ENCODE measurements around the gene WDR7. TPM values are rescaled to one million over a fixed set of nuclear protein-coding genes. Genes with fewer than 3 reads are reported as not detected.

WDR7 gene
- total and polyA plus RNA-seq, 2 of the 4 experiments (the other 2 are of a cell fraction): 3.7 to 23.3 TPM

DNA sequence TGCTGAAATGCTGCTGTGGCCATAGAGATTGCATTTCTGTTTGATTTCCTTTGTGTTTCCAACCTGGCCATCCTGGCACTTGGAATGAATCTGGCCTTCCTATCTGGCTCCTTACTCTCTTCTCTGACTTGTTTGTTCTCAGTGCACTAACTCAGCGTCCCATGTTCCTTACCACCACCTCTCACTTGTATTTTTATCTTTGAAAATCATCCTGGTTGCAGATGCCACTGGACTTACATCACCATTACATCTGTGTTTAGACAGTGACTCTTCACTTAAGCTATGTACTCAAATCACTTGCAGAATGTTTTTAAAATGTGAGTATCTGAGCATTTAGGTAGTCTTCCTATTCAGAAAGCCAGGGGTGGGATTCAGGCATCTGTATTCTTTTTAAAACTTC, 239.5 kb downstream of the WDR7 start:
- no TSS peak for BruUV-seq (replicated peaks)
- no peak overlapping the region for H3K4me3 ChIP-seq (ENCODE audit: insufficient read depth, low read depth, low read length)
- H3K56ac ChIP-seq (ENCODE audit: extremely low read depth, insufficient read depth, low read length): peak overlapping the region; percentile 39; the same call in 1 of the 2 replicates
- H3K23ac ChIP-seq (ENCODE audit: low read depth, low read length): no peak overlapping the region
- H3K9ac ChIP-seq (ENCODE audit: low read depth, low read length): no peak overlapping the region
- H3K27ac ChIP-seq (ENCODE audit: insufficient read depth, low read length): peak overlapping the region; percentile 88; the same call in 1 of the 2 replicates
- H2BK120ac ChIP-seq (ENCODE audit: low read depth, low read length): peak overlapping the region; percentile 78
- no peaks in the 10 kb centered on the region for H3K9me3 ChIP-seq (ENCODE audit: control insufficient read depth, insufficient read depth, low read length)
- H2AFZ ChIP-seq (replicated peaks; ENCODE audit: low read length, poor library complexity): no peak overlapping the region
- no peak overlapping the region for H2AK9ac ChIP-seq (replicated peaks; ENCODE audit: low read depth, low read length, poor library complexity)
- peak; percentile 61; the same call in 1 of the 2 replicates for TF ChIP-seq FOS (IDR thresholded peaks at IDR 0.05; ENCODE audit: low read depth, low read length)
- no peak for TF ChIP-seq NFE2L2 (IDR thresholded peaks at IDR 0.05; ENCODE audit: low read depth, low read length)
- peak; percentile 62 for TF ChIP-seq CEBPB (IDR thresholded peaks at IDR 0.05; ENCODE audit: low read depth, low read length)
- no peak overlapping the region for H4K91ac ChIP-seq (ENCODE audit: insufficient read depth, low read depth, low read length)
- POLR2A ChIA-PET (ENCODE audit: unreplicated experiment): no interaction called here
- no peaks in the 10 kb centered on the region for H4K20me1 ChIP-seq (ENCODE audit: insufficient read depth, low read length)
- DNase-seq: peak; percentile 96
- H3K4ac ChIP-seq (ENCODE audit: low read depth, low read length): peak overlapping the region; percentile 30
- H2BK15ac ChIP-seq (ENCODE audit: low read depth, low read length): peak overlapping the region; percentile 47; the same call in 1 of the 3 replicates
- intact Hi-C loops (cut with micrococcal nuclease) (no loop called here), dilution Hi-C loops (cut with HindIII; ENCODE audit: low sequenced_read_pairs, unreplicated experiment) (no loop called here), in situ Hi-C loops (cut with MboI; ENCODE audit: low sequenced_read_pairs) (no loop called here)
- ATAC-seq (ENCODE audit: low read depth): peak; percentile 95
- peak overlapping the region; percentile 22; the same call in 1 of the 2 replicates for H3K18ac ChIP-seq (ENCODE audit: low read depth, low read length)
- no peak overlapping the region for H2AK5ac ChIP-seq (ENCODE audit: low read depth, low read length)
- WGBS, 2 experiments (ENCODE audit: extremely low coverage in 2 of 2, insufficient read length in 1 of 2): no CpG with 5 or more reads among the region's 1 CpG
- H3K9me1 ChIP-seq (ENCODE audit: insufficient read depth, low read length): peaks cover 4% of the 10 kb centered on the region
- H3K36me3 ChIP-seq (ENCODE audit: control insufficient read depth, insufficient read depth, low read length): no peaks in the 10 kb centered on the region
- peaks cover 0 to 6% of the 10 kb centered on the region in 2 experiments; a peak in 1 of 4 replicates for H3K79me1 ChIP-seq (ENCODE audit: low read depth in 1 of 2, low read length in 2 of 2)
- CTCF ChIA-PET: no interaction called here
- 0 out of 2 replicates have a peak overlapping the region, but pooled peaks have one; percentile 8 for H3K14ac ChIP-seq (replicated peaks; ENCODE audit: low read depth, low read length)
- H4K5ac ChIP-seq (ENCODE audit: low read depth, low read length): no peak overlapping the region
- H3K4me1 ChIP-seq (ENCODE audit: control insufficient read depth, insufficient read depth, low read length): peaks cover 8% of the 10 kb centered on the region
- peak overlapping the region; percentile 41; the same call in 1 of the 2 replicates for H3K4me2 ChIP-seq (ENCODE audit: low read depth, low read length)
- no peaks in the 10 kb centered on the region for H3K27me3 ChIP-seq (ENCODE audit: control insufficient read depth, insufficient read depth, low read length)
- peak overlapping the region; percentile 92 for H2BK5ac ChIP-seq (ENCODE audit: low read depth, low read length, poor library complexity, severe bottlenecking)
- H4K8ac ChIP-seq (ENCODE audit: low read depth in 2 of 2, low read length in 2 of 2): peak overlapping the region in 1 of 2 experiments; percentile 41; a peak in 2 of 4 replicates
- H2BK20ac ChIP-seq (ENCODE audit: low read depth, low read length): peak overlapping the region; percentile 71
